C4-2B (cell line): ENCODE results near the gene ADAMTS7.

Source experiments
- ZFX ChIP-seq: fragments of 450-650 bp; IDR thresholded peaks from 2 replicates; pipeline ENCODE4 v1.6.1; 2017
- TF ChIP-seq, protein P1 (sequence below): fragments of 450-650 bp; conservative IDR thresholded peaks from 2 replicates; pipeline ENCODE4 v1.5.1; 2017; ENCODE audit warnings: mild to moderate bottlenecking

DNA sequence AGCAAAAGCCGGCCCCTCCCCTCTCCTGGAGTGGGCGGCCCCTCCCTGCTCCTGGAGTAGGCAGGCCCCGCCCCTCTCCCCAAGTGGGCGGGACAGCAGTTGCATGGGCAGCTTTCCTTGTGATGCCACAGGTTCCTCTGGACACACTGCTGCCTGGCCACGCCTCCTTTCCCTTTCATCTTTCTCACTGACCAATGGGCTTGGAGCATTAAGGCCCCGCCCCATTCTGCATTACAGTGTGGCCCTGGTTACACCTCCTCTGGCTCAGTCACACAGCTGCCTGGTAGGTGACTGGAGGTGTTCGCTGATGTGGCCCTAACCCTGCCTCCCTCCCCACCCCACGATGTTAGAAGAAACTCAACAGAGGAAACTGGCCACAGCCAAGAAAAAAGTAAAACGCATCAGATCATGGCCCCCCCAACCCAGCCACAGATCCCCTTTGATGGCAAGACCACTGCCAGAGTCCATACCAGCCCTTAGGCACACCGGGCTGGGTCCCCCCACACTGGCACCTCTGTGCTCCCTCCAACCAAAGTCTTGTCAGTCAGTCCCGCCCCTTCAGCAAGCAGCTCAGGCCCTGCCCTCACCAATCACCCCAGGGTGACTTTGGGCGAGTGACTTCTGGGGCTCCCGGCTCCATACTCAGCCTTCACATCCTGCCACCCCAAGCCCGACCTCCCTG lies 84.3 kb downstream of the ADAMTS7 start:
- TF ChIP-seq, protein P1, sequence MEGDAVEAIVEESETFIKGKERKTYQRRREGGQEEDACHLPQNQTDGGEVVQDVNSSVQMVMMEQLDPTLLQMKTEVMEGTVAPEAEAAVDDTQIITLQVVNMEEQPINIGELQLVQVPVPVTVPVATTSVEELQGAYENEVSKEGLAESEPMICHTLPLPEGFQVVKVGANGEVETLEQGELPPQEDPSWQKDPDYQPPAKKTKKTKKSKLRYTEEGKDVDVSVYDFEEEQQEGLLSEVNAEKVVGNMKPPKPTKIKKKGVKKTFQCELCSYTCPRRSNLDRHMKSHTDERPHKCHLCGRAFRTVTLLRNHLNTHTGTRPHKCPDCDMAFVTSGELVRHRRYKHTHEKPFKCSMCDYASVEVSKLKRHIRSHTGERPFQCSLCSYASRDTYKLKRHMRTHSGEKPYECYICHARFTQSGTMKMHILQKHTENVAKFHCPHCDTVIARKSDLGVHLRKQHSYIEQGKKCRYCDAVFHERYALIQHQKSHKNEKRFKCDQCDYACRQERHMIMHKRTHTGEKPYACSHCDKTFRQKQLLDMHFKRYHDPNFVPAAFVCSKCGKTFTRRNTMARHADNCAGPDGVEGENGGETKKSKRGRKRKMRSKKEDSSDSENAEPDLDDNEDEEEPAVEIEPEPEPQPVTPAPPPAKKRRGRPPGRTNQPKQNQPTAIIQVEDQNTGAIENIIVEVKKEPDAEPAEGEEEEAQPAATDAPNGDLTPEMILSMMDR = no peak
- TF ChIP-seq ZFX = no peak
